MM.1S (cell line): Measurements from ENCODE around the gene LCTL.

Experiments
- EZH2 ChIP-seq: fragments of 300-600 bp; sonication (generic); optimal IDR thresholded peaks from 2 replicates; pipeline ENCODE3; 2017; ENCODE audit warnings: low read depth, mild to moderate bottlenecking, antibody characterized with exemption, low read length, mixed read lengths
- EZH2phosphoT487 ChIP-seq: fragments of 300-600 bp; sonication (generic); IDR thresholded peaks from 2 replicates; pipeline ENCODE4 v1.6.1; 2018; ENCODE audit warnings: antibody characterized with exemption, low read length
- TF ChIP-seq, protein P1 (sequence below): fragments of 300-600 bp; sonication (generic); IDR thresholded peaks from 2 replicates; pipeline ENCODE4 v1.5.1; 2016; ENCODE audit warnings: antibody characterized with exemption, low read length, mixed read lengths

DNA sequence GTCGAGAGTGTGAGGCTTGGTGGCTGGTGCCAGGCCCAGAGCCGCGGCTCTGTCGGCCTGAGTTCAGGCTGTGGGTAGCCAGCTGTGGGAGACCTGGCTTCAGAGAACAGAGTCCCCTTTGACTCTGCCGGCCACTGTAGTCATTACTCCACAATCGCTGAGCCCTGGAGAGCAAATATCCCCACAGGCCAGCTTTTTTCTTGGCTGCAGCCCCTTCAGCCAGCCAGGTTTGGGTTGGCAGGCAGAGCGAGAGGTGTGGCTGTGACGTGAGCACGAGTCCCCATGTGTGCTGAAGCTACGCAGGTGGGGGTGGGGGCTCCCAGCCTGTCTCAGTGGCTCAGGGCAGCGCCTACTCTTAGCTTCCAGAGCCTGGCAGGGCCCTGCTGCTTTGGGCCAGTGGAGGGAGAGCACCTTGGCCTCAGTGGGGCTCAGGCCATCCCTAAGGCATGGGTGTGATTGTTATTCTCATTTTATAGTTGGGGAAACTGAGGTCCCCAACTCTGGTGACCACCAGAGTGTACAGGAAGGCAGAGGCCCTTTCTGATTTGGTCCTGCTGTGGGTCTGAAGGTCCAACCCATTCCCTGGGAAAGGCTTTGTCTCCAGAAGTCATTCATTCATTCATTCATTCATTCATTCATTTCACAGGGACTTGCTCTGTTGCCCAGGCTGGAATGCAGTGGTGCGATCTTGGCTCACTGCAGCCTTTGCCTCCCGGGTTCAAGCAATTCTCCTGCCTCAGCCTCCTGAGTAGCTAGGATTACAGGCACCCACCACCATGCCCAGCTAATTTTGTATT lies 45.7 kb upstream of the LCTL start:
- TF ChIP-seq, protein P1, sequence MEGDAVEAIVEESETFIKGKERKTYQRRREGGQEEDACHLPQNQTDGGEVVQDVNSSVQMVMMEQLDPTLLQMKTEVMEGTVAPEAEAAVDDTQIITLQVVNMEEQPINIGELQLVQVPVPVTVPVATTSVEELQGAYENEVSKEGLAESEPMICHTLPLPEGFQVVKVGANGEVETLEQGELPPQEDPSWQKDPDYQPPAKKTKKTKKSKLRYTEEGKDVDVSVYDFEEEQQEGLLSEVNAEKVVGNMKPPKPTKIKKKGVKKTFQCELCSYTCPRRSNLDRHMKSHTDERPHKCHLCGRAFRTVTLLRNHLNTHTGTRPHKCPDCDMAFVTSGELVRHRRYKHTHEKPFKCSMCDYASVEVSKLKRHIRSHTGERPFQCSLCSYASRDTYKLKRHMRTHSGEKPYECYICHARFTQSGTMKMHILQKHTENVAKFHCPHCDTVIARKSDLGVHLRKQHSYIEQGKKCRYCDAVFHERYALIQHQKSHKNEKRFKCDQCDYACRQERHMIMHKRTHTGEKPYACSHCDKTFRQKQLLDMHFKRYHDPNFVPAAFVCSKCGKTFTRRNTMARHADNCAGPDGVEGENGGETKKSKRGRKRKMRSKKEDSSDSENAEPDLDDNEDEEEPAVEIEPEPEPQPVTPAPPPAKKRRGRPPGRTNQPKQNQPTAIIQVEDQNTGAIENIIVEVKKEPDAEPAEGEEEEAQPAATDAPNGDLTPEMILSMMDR: no peak
- TF ChIP-seq EZH2phosphoT487 (no peak), EZH2 (no peak)
